Heart right ventricle (tissue), 16 donors: ENCODE data around the gene FTH1. TPM values are rescaled to one million over a fixed set of nuclear protein-coding genes. Genes with fewer than 3 reads are reported as not detected.

Experiments
- ATAC-seq, 8 donors: fragments of 200-7000 bp; cut with Tn5 transposase; one replicate each; pipeline ENCODE4 v1.9.1; 2020; ENCODE audit warnings: mild to moderate bottlenecking in 8 of 8, moderate library complexity in 8 of 8, moderate number of reproducible peaks in 1 of 8
- DNase-seq, 2 donors: peaks; one replicate each; pipeline ENCODE4 v3.0.0-alpha.2; 2020
- H3K27ac ChIP-seq, 10 donors: fragments of 200-600 bp; sonication (generic) in 2 of 10; one replicate each; pipeline versions ENCODE4 v1.5.0 to v1.8.0; 2020 to 2022; ENCODE audit warnings: mild to moderate bottlenecking in 3 of 10
- H3K27me3 ChIP-seq, 7 donors: fragments of 200-600 bp; one replicate each; pipeline ENCODE4 v1.8.0; 2021 to 2022; ENCODE audit warnings: mild to moderate bottlenecking in 2 of 7
- H3K36me3 ChIP-seq, 9 donors: fragments of 200-600 bp; sonication (generic) in 1 of 9; one replicate each; pipeline versions ENCODE4 v1.5.0 to v1.8.0; 2020 to 2022; ENCODE audit warnings: mild to moderate bottlenecking in 2 of 9
- H3K4me1 ChIP-seq, 9 donors: fragments of 200-600 bp; sonication (generic) in 1 of 9; one replicate each; pipeline versions ENCODE4 v1.5.0 to v1.8.0; 2020 to 2022; ENCODE audit warnings: mild to moderate bottlenecking in 4 of 9
- H3K4me3 ChIP-seq, 10 donors: fragments of 200-600 bp; sonication (generic) in 2 of 10; one replicate each; pipeline versions ENCODE4 v1.5.0 to v1.8.0; 2020 to 2022; ENCODE audit warnings: mild to moderate bottlenecking in 7 of 10, moderate library complexity in 2 of 10
- H3K9me3 ChIP-seq, 11 donors: fragments of 200-600 bp in 10 of 11; sonication (generic) in 2 of 11; one replicate each; pipeline versions ENCODE4 v1.5.0 to v1.8.0; 2013 to 2022; ENCODE audit warnings: mild to moderate bottlenecking in 2 of 11, control low read depth in 1 of 11, moderate library complexity in 1 of 11
- WGBS, 2 donors: extraction: QIAGEN DNeasy Blood & Tissue Kit; methylation state at CpG; one replicate each; pipeline ENCODE4 v1.1.7; 2013; ENCODE audit warnings: inconsistent platforms in 1 of 2; 5-methylcytosine and 5-hydroxymethylcytosine counted together
- intact Hi-C, 10 donors: fragments of 100-400 bp; cut with DNase I; formaldehyde crosslinking; loops; one replicate each; pipeline versions ENCODE4 v1.11.1 to v1.14.2; 2022
- polyA plus RNA-seq, 2 donors: library from polyadenylated mRNA; stranded (reverse); fragments of 200-250 nt; gene quantifications; one replicate each; pipeline ENCODE4 v1.2.3, GENCODE V29; 2013
- total RNA-seq, 10 donors: library from RNA; stranded (reverse); fragmentation: NEBNext Ultra II Directional in 3 of 10; extraction: Animal tissue kit (Norgen Biotek cat#: 25700) in 3 of 10; gene quantifications; one replicate each; pipeline versions ENCODE4 v1.2.1 to v1.2.4, GENCODE V29; 2021 to 2023
- TF ChIP-seq, protein P1 (sequence below), 9 donors: fragments of 200-600 bp; sonication (generic) in 2 of 9; IDR thresholded peaks; one replicate each; pipeline versions ENCODE4 v1.5.0 to v1.8.0; 2021 to 2022; ENCODE audit warnings: antibody characterized with exemption in 9 of 9, mild to moderate bottlenecking in 5 of 9, moderate library complexity in 1 of 9
- donor health status: Arrhythmogenic right ventricular cardiomyopathy.
- donor health status: ischemic (EF 13 %, LVEDD 7.1; RV severe dilation, severe dysfunction).
- donor health status: healthy with polysubstance abuse.
- donor health status: DM: no; HTN: yes; CAD: no.
- donor health status: DM: no; HTN: no; CAD: no.
- donor health status: ischemic (EF 25% LVEDD 6.9; RV normal size, moderate dysfunction).
- donor health status: ischemic (EF 25% LVEDD 5.7; RV mildly dilated, moderate dysfunction).
- donor health status: healthy.
- donor health status: DM: yes; HTN: yes; CAD: no.
- donor health status: Ischemic cardiomyopathy.
- donor health status: ischemic (EF 35%, LVEDD 5.7; RV mildly dilated, moderate dysfunction).
- donor health status: nonischemic (EF 11% LVEDD 7.7; RV severe dilation, severe dysfunction).
- donor health status: DM: yes; HTN: yes; CAD: no.
- donor health status: PGD.
- donor health status: ischemic (EF 29% LVEDD 5.4; RV normal size, mild dysfunction).
- donor health status: nonischemic (EF 23%, LVEDD 6.1; RV moderate dilation, normal function).

The FTH1 gene
- total and polyA plus RNA-seq, 12 donors: 1,346 to 5,199 (median 2,962) TPM

DNA sequence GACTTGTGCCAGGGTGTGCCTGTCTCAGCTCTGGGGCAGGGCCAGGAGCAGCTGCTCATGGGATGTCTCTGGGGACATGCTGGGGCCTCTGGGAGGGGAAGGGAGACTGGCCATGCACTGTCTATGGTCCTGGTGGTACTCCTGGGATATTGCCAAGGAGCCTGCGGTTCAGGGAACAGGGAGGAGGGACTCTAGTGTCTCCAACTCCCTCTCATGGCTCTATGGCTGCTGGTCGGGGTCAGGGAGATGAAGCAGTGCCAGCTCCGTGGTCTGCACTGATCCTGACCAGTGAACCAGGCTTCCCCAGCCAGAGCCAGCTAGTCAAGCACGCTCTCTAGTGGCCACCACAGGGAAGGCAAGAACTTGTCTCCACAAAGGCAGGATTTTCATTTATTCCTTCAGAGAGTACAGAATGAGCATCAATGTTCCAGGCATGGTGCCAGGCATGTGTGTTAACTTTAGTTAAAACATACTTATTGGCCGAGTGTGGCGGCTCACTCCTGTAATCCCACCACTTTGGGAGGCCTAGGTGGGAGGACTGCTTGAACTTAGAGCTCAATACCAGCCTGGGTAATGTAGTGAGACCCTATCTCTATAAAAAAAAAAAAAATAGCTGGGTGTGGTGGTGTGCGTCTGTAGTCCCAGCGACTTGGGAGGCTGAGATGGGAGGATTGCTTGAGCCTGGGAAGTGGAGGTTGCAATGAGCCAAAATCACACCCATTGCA, 19.8 kb downstream of the FTH1 start:
- ATAC-seq (peak; percentile 77 to 85 (median 83)), DNase-seq (peak; percentile 81 to 89)
- TF ChIP-seq, protein P1, sequence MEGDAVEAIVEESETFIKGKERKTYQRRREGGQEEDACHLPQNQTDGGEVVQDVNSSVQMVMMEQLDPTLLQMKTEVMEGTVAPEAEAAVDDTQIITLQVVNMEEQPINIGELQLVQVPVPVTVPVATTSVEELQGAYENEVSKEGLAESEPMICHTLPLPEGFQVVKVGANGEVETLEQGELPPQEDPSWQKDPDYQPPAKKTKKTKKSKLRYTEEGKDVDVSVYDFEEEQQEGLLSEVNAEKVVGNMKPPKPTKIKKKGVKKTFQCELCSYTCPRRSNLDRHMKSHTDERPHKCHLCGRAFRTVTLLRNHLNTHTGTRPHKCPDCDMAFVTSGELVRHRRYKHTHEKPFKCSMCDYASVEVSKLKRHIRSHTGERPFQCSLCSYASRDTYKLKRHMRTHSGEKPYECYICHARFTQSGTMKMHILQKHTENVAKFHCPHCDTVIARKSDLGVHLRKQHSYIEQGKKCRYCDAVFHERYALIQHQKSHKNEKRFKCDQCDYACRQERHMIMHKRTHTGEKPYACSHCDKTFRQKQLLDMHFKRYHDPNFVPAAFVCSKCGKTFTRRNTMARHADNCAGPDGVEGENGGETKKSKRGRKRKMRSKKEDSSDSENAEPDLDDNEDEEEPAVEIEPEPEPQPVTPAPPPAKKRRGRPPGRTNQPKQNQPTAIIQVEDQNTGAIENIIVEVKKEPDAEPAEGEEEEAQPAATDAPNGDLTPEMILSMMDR (IDR thresholded peaks at IDR 0.05): peak; percentile 90 to 98 (median 94)
- peaks cover 0 to 34% (median 9%) of the 10 kb centered on the region in 9 donors for H3K4me1 ChIP-seq
- intact Hi-C loops: loop anchor here (1.0 to 10.0 kb wide), 16 partner anchors 40 to 153 kb away; partner anchors contain the start of genes FEN1 (in 1 of the 10) and TMEM258 (in 1 of the 10)
- WGBS, 2 donors: 5 to 6% methylated on average over 8 of the region's 8 CpGs
- peak overlapping the region in 2 of 10 donors; percentile 17 to 25 for H3K27ac ChIP-seq
- H3K27me3 ChIP-seq: no peaks in the 10 kb centered on the region
- no peaks in the 10 kb centered on the region for H3K9me3 ChIP-seq
- H3K36me3 ChIP-seq: no peaks in the 10 kb centered on the region
- no peak overlapping the region for H3K4me3 ChIP-seq

GRCh38 chr11:61946894-61947293, 20.5 kb downstream of the FTH1 start:
- Histone ChIP-seq H3K4me3 (no peak overlapping the region), H3K27me3 (no peaks in the 10 kb centered on the region), H3K4me1 (peaks cover 0 to 34% (median 9%) of the 10 kb centered on the region in 9 donors), H3K36me3 (no peaks in the 10 kb centered on the region), H3K27ac (peak overlapping the region in 1 of 10 donors; percentile 17), H3K9me3 (no peaks in the 10 kb centered on the region)
- 95 to 96% methylated on average over 5 of the region's 5 CpGs for WGBS, 2 donors
- intact Hi-C loops: loop anchor here (1.0 to 10.0 kb wide), 16 partner anchors 40 to 152 kb away; partner anchors contain the start of genes FEN1 (in 1 of the 10) and TMEM258 (in 1 of the 10)
- TF ChIP-seq, protein P1 (IDR thresholded peaks at IDR 0.05): no peak
- ATAC-seq: no peak
- DNase-seq: no peak

DNA sequence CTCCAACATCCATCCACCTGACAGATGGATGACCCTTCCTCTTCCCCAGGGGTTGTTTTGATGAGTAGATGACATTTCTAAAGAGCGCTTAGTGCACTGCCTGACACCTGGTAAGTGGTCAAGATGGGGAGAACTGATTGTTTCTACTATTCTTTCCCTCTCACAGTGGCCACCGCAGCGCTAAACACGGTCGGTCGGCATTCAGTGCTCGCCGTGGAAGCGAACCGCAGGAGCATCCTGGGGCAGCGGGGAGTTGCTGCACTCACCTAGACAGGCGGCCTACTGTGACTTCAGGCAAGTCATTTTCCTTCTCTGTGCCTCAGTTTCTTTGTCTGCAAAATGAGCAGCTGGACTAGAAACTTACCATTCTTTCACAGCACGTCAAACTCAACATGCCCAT, 22.2 kb downstream of the FTH1 start:
- no peaks in the 10 kb centered on the region for H3K9me3 ChIP-seq
- DNase-seq: no peak
- WGBS, 2 donors: 91% methylated on average over 13 of the region's 13 CpGs
- no peaks in the 10 kb centered on the region for H3K27me3 ChIP-seq
- peak in 1 of 8 donors; percentile 7 for ATAC-seq
- TF ChIP-seq, protein P1 (IDR thresholded peaks at IDR 0.05): no peak
- H3K4me3 ChIP-seq: no peak overlapping the region
- intact Hi-C loops: loop anchor here in 8 of 10 donors (5.0 to 10.0 kb wide), 6 partner anchors 38 to 150 kb away; partner anchors contain the start of genes FEN1 (in 1 of the 8) and TMEM258 (in 1 of the 8)
- H3K27ac ChIP-seq: no peak overlapping the region
- H3K36me3 ChIP-seq: no peaks in the 10 kb centered on the region
- H3K4me1 ChIP-seq: peaks cover 0 to 29% (median 9%) of the 10 kb centered on the region in 9 donors

DNA sequence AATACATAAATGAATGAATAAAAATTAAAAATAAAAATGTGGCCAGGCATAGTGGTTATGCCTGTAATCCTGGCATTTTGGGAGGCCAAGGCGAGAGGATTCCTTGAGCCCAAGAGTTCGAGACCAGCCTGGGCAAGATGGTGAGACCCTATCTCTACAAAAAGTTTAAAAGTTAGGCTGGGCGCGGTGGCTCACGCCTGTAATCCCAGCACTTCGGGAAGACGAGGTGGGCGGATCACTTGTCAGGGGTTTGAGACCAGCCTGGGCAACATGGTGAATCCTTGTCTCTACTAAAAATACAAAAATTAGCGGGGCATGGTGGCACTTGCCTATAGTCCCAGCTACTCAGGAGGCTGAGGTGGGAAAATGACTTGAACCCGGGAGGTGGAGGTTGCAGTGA, 27.0 kb downstream of the FTH1 start:
- DNase-seq (no peak), ATAC-seq (no peak)
- intact Hi-C loops: loop anchor here in 2 of 10 donors (10.0 kb wide), 2 partner anchors 144 to 146 kb away; partner anchors contain the start of genes FEN1 (in 1 of the 2) and TMEM258 (in 1 of the 2)
- Histone ChIP-seq H3K4me1 (no peaks in the 10 kb centered on the region), H3K9me3 (peaks cover 0 to 28% (median 9%) of the 10 kb centered on the region in 11 donors), H3K27me3 (no peaks in the 10 kb centered on the region), H3K27ac (no peak overlapping the region), H3K36me3 (no peaks in the 10 kb centered on the region), H3K4me3 (no peak overlapping the region)
- TF ChIP-seq, protein P1 (IDR thresholded peaks at IDR 0.05): no peak
- 88 to 93% methylated on average over 10 of the region's 10 CpGs for WGBS, 2 donors
